HepG2 (cell line): ENCODE measurements around the gene SSH3.

Source experiments
- ASH2L ChIP-seq: fragments of 300-600, 200-600 bp; sonication (generic); IDR thresholded peaks from 2 replicates; pipeline ENCODE4 v1.7.0; 2017; ENCODE audit warnings: low read depth, mild to moderate bottlenecking, moderate library complexity, mixed read lengths, low read length; ENCODE audit not compliant: insufficient read length
- BCL6 ChIP-seq: IDR thresholded peaks from 2 replicates; pipeline ENCODE4 v1.6.1; 2016; ENCODE audit warnings: missing genetic modification reagents, missing compliant biosample characterization
- PHF21A ChIP-seq: sonication (generic); formaldehyde crosslinking; IDR thresholded peaks from 2 replicates; pipeline ENCODE4 v1.5.0; 2020; ENCODE audit warnings: mild to moderate bottlenecking, missing genetic modification reagents
- ZNF543 ChIP-seq: sonication (generic); formaldehyde crosslinking; IDR thresholded peaks from 2 replicates; pipeline ENCODE4 v1.4.0; 2020; ENCODE audit warnings: mild to moderate bottlenecking, missing genetic modification reagents
- TF ChIP-seq, protein P1 (sequence below): sonication (generic); formaldehyde crosslinking; IDR thresholded peaks from 2 replicates; pipeline ENCODE4 v1.4.0; 2020; ENCODE audit warnings: missing genetic modification reagents
- TF ChIP-seq, protein P2 (sequence below): sonication (generic); formaldehyde crosslinking; IDR thresholded peaks from 2 replicates; pipeline ENCODE4 v1.5.0; 2020; ENCODE audit warnings: mild to moderate bottlenecking, missing genetic modification reagents, borderline replicate concordance

DNA sequence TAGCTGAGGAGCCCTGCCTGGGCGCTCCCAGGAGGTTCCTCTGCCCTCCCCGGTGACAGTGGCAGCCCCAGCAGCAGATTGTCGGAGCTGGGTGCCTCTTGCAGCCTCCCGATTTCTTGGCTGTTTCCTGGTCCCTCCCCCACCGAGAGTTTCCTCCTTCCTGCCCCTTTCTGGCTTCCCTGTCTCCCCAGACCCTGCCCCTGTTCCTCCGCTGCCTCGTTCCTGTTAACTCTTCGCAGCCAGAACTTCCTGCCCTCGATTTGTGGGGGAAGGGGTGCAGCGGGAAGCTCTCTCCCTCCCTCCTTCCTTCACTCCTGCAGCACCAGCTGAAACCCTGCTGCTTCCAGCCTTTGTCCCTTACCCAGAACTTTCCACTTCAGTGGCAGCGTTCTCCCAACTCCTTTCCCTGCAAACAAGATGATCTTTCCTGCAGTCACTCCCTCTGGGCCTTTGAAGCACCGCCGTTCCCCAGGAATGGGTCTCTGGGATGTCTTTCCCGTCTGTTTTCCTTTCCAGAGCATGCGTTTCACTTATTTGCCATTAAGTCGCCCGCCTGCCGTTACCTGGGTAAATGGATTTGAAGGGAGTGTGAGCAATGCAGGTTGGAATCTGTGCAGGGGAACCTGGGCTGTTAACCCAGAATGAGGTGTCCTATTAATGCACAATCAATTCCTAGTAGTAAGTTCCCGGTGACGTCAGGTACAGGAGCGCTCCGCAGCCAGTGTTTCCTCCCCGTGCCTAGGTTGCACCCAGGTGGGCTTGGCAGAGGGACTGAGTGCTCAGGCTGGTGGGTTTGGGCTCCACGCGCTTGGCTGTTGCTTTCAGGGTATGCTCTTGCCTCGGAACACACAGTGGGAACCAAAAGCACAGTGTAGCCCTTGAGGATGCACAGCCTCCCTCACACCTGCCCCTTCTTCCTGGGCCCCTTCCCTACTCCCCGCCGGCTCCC is 32.8 kb upstream of the SSH3 start:
- TF ChIP-seq ASH2L = no peak
- TF ChIP-seq, protein P1, sequence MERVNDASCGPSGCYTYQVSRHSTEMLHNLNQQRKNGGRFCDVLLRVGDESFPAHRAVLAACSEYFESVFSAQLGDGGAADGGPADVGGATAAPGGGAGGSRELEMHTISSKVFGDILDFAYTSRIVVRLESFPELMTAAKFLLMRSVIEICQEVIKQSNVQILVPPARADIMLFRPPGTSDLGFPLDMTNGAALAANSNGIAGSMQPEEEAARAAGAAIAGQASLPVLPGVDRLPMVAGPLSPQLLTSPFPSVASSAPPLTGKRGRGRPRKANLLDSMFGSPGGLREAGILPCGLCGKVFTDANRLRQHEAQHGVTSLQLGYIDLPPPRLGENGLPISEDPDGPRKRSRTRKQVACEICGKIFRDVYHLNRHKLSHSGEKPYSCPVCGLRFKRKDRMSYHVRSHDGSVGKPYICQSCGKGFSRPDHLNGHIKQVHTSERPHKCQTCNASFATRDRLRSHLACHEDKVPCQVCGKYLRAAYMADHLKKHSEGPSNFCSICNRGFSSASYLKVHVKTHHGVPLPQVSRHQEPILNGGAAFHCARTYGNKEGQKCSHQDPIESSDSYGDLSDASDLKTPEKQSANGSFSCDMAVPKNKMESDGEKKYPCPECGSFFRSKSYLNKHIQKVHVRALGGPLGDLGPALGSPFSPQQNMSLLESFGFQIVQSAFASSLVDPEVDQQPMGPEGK (CRISPR knock-in tag) = no peak
- no peak for TF ChIP-seq BCL6 (CRISPR knock-in tag)
- no peak for TF ChIP-seq PHF21A (CRISPR knock-in tag)
- no peak for TF ChIP-seq ZNF543
- TF ChIP-seq, protein P2, sequence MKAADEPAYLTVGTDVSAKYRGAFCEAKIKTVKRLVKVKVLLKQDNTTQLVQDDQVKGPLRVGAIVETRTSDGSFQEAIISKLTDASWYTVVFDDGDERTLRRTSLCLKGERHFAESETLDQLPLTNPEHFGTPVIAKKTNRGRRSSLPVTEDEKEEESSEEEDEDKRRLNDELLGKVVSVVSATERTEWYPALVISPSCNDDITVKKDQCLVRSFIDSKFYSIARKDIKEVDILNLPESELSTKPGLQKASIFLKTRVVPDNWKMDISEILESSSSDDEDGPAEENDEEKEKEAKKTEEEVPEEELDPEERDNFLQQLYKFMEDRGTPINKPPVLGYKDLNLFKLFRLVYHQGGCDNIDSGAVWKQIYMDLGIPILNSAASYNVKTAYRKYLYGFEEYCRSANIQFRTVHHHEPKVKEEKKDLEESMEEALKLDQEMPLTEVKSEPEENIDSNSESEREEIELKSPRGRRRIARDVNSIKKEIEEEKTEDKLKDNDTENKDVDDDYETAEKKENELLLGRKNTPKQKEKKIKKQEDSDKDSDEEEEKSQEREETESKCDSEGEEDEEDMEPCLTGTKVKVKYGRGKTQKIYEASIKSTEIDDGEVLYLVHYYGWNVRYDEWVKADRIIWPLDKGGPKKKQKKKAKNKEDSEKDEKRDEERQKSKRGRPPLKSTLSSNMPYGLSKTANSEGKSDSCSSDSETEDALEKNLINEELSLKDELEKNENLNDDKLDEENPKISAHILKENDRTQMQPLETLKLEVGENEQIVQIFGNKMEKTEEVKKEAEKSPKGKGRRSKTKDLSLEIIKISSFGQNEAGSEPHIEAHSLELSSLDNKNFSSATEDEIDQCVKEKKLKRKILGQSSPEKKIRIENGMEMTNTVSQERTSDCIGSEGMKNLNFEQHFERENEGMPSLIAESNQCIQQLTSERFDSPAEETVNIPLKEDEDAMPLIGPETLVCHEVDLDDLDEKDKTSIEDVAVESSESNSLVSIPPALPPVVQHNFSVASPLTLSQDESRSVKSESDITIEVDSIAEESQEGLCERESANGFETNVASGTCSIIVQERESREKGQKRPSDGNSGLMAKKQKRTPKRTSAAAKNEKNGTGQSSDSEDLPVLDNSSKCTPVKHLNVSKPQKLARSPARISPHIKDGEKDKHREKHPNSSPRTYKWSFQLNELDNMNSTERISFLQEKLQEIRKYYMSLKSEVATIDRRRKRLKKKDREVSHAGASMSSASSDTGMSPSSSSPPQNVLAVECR (CRISPR knock-in tag) = no peak
